Brain microvascular endothelial cell (primary cell): ENCODE data around the gene BACE2.

Source experiments
- DNase-seq: peaks from one replicate; pipeline ENCODE4 v3.0.0-alpha.2; 2020
- H3K27ac ChIP-seq: fragments of 250-450 bp; sonication (Bioruptor Pico); 2 replicates; pipeline ENCODE4 v1.5.1; 2020; ENCODE audit warnings: mild to moderate bottlenecking, moderate library complexity
- H3K27me3 ChIP-seq: fragments of 250-450 bp; sonication (Bioruptor Pico); replicated peaks from 2 replicates; pipeline ENCODE4 v1.5.1; 2020; ENCODE audit warnings: mild to moderate bottlenecking
- H3K36me3 ChIP-seq: fragments of 250-450 bp; sonication (Bioruptor Pico); replicated peaks from 2 replicates; pipeline ENCODE4 v1.5.1; 2020; ENCODE audit warnings: mild to moderate bottlenecking
- H3K4me3 ChIP-seq: 2 replicates; pipeline ENCODE4 v1.5.1; 2011; ENCODE audit warnings: low read depth, mild to moderate bottlenecking, control low read depth, low read length, moderate library complexity
- CTCF ChIP-seq: IDR thresholded peaks from 2 replicates; pipeline ENCODE4 v1.5.1; 2011; ENCODE audit warnings: low read depth, mild to moderate bottlenecking, moderate library complexity, low read length, control low read depth, inconsistent platforms; ENCODE audit errors: missing control alignments
- in situ Hi-C: cut with HindIII; loops from 2 replicates; pipeline ENCODE4 v1.10.0; 2017; ENCODE audit warnings: low sequenced_read_pairs, low pct_ligation_motif_present

BACE2 gene

GRCh38 chr21:41246808-41247207 is 78.8 kb downstream of the BACE2 start:
- in situ Hi-C loops, result no loop called here
- H3K27ac ChIP-seq, result no peak overlapping the region
- no peaks in the 10 kb centered on the region for H3K27me3 ChIP-seq
- DNase-seq, result no peak
- no peaks in the 10 kb centered on the region for H3K36me3 ChIP-seq
- no peak for TF ChIP-seq CTCF
- no peak overlapping the region for H3K4me3 ChIP-seq

- TF ChIP-seq CTCF, result no peak
- Histone ChIP-seq H3K27me3 (no peaks in the 10 kb centered on the region), H3K27ac (peak overlapping the region; percentile 47), H3K4me3 (no peak overlapping the region), H3K36me3 (no peaks in the 10 kb centered on the region)
- in situ Hi-C loops, result no loop called here
- DNase-seq, result peak; percentile 66
These were observed 79.9 kb downstream of the BACE2 start for GRCh38 chr21:41247561-41248545.

- Histone ChIP-seq H3K4me3 (no peak overlapping the region), H3K27ac (no peak overlapping the region), H3K27me3 (no peaks in the 10 kb centered on the region), H3K36me3 (no peaks in the 10 kb centered on the region)
- no peak for DNase-seq
- in situ Hi-C loops, result no loop called here
- no peak for TF ChIP-seq CTCF
These were observed 81.5 kb downstream of the BACE2 start for GRCh38 chr21:41249476-41249875.

- no peak overlapping the region for H3K4me3 ChIP-seq
- no peak for TF ChIP-seq CTCF
- DNase-seq, result no peak
- in situ Hi-C loops, result no loop called here
- H3K27me3 ChIP-seq, result no peaks in the 10 kb centered on the region
- no peak overlapping the region for H3K27ac ChIP-seq
- no peaks in the 10 kb centered on the region for H3K36me3 ChIP-seq
These were observed 82.6 kb downstream of the BACE2 start for GRCh38 chr21:41250519-41250918.

- DNase-seq, result peak; percentile 64
- H3K4me3 ChIP-seq, result no peak overlapping the region
- H3K27ac ChIP-seq, result no peak overlapping the region
- no peak for TF ChIP-seq CTCF
- H3K36me3 ChIP-seq, result no peaks in the 10 kb centered on the region
- in situ Hi-C loops, result no loop called here
- no peaks in the 10 kb centered on the region for H3K27me3 ChIP-seq
These were observed 84.1 kb downstream of the BACE2 start for GRCh38 chr21:41251961-41252642.
